Karpas-422 (cell line): Measurements from ENCODE around the gene RBMS2. TPM values are rescaled to one million over a fixed set of nuclear protein-coding genes. Genes with fewer than 3 reads are reported as not detected.

ENCODE experiments used
- DNase-seq: peaks from one replicate; pipeline ENCODE4 v3.0.0-alpha.2; 2015
- H2AFZ ChIP-seq: fragments of 200-600 bp; sonication (generic); 2 replicates; pipeline ENCODE4 v1.6.1; 2014; ENCODE audit warnings: antibody characterized with exemption, low read length, mixed read lengths
- H3K27ac ChIP-seq: fragments of 200-600 bp; sonication (generic); 2 replicates; pipeline ENCODE4 v1.5.1; 2014; ENCODE audit warnings: mild to moderate bottlenecking, low read length, moderate library complexity
- H3K27me3 ChIP-seq: fragments of 200-600 bp; sonication (generic); 2 replicates; pipeline ENCODE4 v1.6.1; 2014; ENCODE audit warnings: low read length, mixed read lengths
- H3K36me3 ChIP-seq: fragments of 200-600 bp; sonication (generic); 2 replicates; pipeline ENCODE4 v1.6.1; 2014; ENCODE audit warnings: low read length, mixed read lengths; ENCODE audit not compliant: insufficient read depth
- H3K4me1 ChIP-seq: fragments of 200-600 bp; sonication (generic); 2 replicates; pipeline ENCODE4 v1.6.1; 2014; ENCODE audit warnings: mild to moderate bottlenecking, low read length, mixed read lengths
- H3K4me2 ChIP-seq: fragments of 200-600 bp; sonication (generic); 2 replicates; pipeline ENCODE4 v1.6.1; 2014; ENCODE audit warnings: low read length, low read depth, mild to moderate bottlenecking; ENCODE audit not compliant: poor library complexity, severe bottlenecking
- H3K4me3 ChIP-seq: fragments of 200-600 bp; sonication (generic); 2 replicates; pipeline ENCODE4 v1.5.1; 2014; ENCODE audit warnings: mild to moderate bottlenecking, antibody characterized with exemption, low read length, mixed read lengths
- H3K79me2 ChIP-seq: fragments of 200-600 bp; sonication (generic); 2 replicates; pipeline ENCODE4 v1.6.1; 2014; ENCODE audit warnings: mild to moderate bottlenecking, low read length, mixed read lengths
- H3K9ac ChIP-seq: fragments of 200-600 bp; sonication (generic); 2 replicates; pipeline ENCODE4 v1.6.0; 2014; ENCODE audit warnings: low read length
- H3K9me2 ChIP-seq: fragments of 200-600 bp; sonication (generic), shearing (Covaris generic); replicated peaks from 2 replicates; pipeline ENCODE4 v1.6.0; 2014; ENCODE audit warnings: mild to moderate bottlenecking, low read length, moderate library complexity; ENCODE audit not compliant: insufficient read depth
- H3K9me3 ChIP-seq: fragments of 300-700, 200-600 bp; sonication (generic); 2 replicates; pipeline ENCODE4 v1.6.1; 2014; ENCODE audit warnings: low read length, mixed read lengths
- H4K20me1 ChIP-seq: fragments of 200-600 bp; sonication (generic); 2 replicates; pipeline ENCODE4 v1.6.1; 2014; ENCODE audit warnings: mild to moderate bottlenecking, antibody characterized with exemption, low read length, low read depth; ENCODE audit not compliant: insufficient read depth
- total RNA-seq: library from RNA; depleted of rRNA; stranded (reverse); fragments of >200 nt; shearing (Covaris generic); gene quantifications from 2 replicates; pipeline ENCODE4 v1.2.3, GENCODE V29; 2014; ENCODE audit warnings: low replicate concordance

RBMS2 gene
- total RNA-seq, 1 experiment from 2014 or later = 3.7 TPM

DNA sequence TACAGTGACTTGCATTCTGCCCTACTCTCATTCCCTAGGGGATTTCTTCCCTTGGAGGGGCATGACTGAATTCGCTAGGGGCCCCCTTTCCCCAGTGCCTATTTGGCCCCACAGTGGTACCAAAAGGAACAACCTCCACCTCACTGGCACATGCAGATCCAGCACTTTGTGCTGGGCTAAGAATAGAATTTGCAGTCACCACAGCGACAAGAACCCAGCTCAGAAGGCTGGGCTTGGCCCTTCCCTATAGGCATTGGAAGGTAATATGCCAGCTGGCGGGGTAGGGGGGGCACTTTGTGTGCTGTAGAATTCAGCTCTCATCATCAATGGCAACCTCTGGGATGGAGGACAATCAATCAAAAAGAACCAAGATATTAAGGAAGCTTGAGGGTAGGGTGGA lies 94.6 kb downstream of the RBMS2 start:
- Histone ChIP-seq H3K9me2 (no peaks in the 10 kb centered on the region), H2AFZ (no peak overlapping the region), H3K79me2 (peaks cover 48% of the 10 kb centered on the region), H3K9me3 (no peaks in the 10 kb centered on the region), H3K27me3 (no peaks in the 10 kb centered on the region), H3K36me3 (peaks cover 50% of the 10 kb centered on the region), H3K9ac (no peak overlapping the region), H4K20me1 (peaks cover 5% of the 10 kb centered on the region; the same call in 1 of the 2 replicates), H3K4me3 (no peak overlapping the region), H3K4me2 (no peak overlapping the region), H3K4me1 (no peaks in the 10 kb centered on the region; the same call in 1 of the 2 replicates), H3K27ac (no peak overlapping the region)
- no peak for DNase-seq

DNA sequence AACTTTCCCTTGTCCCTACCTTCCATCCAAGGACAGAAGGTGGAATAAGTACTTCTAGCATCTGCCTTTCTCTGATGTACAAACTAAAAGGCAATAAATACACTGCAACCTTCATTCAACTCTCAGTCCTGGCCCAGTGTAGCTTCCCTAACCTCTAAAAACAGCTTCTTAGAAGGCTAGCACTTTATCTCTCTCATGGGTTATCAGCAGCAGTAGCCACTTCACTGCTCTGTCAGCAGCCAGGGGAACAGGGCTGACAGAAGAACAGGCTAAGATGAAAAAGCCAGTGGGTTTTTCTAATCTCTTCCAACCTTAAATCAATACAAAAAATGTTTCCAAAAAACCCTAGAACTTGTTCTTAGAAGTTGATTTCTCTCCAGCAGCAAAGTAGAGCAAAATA lies 95.3 kb downstream of the RBMS2 start:
- H3K9me2 ChIP-seq = no peaks in the 10 kb centered on the region
- H3K36me3 ChIP-seq = peaks cover 44% of the 10 kb centered on the region
- H3K4me2 ChIP-seq = no peak overlapping the region
- H3K79me2 ChIP-seq = peaks cover 55% of the 10 kb centered on the region
- no peak for DNase-seq
- H3K27ac ChIP-seq = no peak overlapping the region
- H4K20me1 ChIP-seq = peaks cover 5% of the 10 kb centered on the region; the same call in 1 of the 2 replicates
- H3K9me3 ChIP-seq = no peaks in the 10 kb centered on the region
- H2AFZ ChIP-seq = no peak overlapping the region
- no peaks in the 10 kb centered on the region for H3K27me3 ChIP-seq
- no peak overlapping the region for H3K4me3 ChIP-seq
- H3K9ac ChIP-seq = no peak overlapping the region
- no peaks in the 10 kb centered on the region; the same call in 1 of the 2 replicates for H3K4me1 ChIP-seq

DNA sequence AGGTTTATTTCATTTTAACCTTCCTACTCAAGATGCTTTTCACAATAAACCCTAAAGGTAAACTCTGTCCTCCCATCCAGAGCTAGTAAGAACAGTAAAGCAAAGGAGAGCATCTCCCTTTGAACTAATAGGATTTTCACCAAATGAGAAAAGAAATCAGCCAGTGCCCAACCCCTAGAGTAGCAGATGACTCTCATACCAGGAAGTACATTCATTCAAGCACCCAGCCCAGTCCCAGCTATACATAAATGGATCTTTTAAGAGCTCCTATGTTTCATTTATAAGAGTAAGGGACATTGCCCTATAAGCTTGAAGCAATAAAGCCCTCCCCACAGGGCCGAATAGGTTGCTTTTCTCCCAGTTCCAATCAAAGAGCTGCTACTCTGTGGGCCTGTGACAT lies 100.9 kb downstream of the RBMS2 start:
- Histone ChIP-seq H3K4me1 (peaks cover 15% of the 10 kb centered on the region), H3K9me3 (no peaks in the 10 kb centered on the region), H3K4me2 (no peak overlapping the region), H2AFZ (no peak overlapping the region), H3K27ac (no peak overlapping the region), H3K36me3 (peaks cover 17% of the 10 kb centered on the region), H4K20me1 (peaks cover 8% of the 10 kb centered on the region), H3K27me3 (no peaks in the 10 kb centered on the region), H3K9ac (no peak overlapping the region), H3K4me3 (no peak overlapping the region), H3K9me2 (no peaks in the 10 kb centered on the region), H3K79me2 (peaks cover 99% of the 10 kb centered on the region)
- no peak for DNase-seq

DNA sequence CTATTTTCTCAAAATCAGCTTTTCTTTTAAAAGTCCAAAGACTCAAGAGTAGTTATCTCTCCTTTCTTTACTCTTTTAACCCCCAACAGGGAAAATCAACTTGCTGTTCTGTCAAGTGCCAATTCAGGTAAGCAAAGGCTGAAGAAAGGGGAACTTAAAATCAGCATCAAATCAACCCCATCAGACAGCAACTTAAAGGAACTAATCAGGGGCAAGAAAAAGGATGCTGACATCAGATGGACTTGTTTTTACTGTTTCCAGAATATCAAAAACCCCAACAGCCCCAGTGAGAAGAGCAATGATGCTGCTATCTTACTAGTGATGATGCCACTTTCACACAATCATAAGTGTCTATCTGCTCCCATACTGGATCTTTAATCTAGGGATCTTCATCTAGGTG lies 105.1 kb downstream of the RBMS2 start:
- H3K9ac ChIP-seq = no peak overlapping the region
- H3K27ac ChIP-seq = no peak overlapping the region
- no peaks in the 10 kb centered on the region for H3K9me2 ChIP-seq
- no peak overlapping the region for H2AFZ ChIP-seq
- DNase-seq = no peak
- peaks cover 7% of the 10 kb centered on the region; the same call in 1 of the 2 replicates for H3K36me3 ChIP-seq
- H3K4me3 ChIP-seq = no peak overlapping the region
- H3K27me3 ChIP-seq = no peaks in the 10 kb centered on the region
- H3K9me3 ChIP-seq = no peaks in the 10 kb centered on the region
- peaks cover 84% of the 10 kb centered on the region for H3K79me2 ChIP-seq
- H4K20me1 ChIP-seq = peaks cover 16% of the 10 kb centered on the region
- H3K4me1 ChIP-seq = peaks cover 38% of the 10 kb centered on the region
- no peak overlapping the region for H3K4me2 ChIP-seq

DNA sequence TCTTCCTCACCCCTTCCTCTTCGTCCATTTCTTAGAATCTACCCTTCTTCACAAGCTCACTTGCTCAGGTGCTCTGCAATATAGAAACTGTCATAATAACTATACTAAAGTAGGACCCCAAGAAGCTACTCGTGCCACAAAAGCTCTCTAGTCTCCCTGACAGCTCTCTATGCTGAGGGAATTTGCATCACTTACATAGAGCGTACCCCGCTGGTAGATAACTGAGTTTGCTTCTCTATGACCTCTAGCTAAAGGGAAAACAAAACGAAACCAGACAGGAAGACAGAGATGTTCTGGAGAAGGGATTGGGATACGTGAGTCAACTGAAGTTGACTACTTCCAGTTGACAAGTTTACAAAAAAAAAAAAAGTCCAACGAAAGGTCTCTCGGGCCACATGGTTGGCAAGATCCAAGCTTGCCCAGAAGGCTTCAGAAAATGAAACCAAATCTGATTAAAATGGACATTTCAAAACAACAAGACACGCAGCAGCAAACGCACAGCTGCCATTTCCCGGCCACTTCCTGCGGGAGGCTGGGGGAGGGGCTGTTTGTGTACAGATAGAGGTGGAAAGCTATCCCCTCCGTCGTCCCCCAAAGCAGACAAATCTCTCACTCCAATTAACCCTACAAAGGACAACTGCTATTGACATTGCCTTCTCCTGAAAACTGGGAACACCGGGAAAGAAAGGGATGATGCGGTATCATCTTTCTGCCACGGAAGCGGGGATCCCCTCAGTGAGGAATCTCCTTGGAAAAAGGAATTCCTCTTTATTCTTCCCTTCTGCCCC lies 107.2 kb downstream of the RBMS2 start:
- Histone ChIP-seq H3K9me2 (no peaks in the 10 kb centered on the region), H3K36me3 (peaks cover 7% of the 10 kb centered on the region; the same call in 1 of the 2 replicates), H3K79me2 (peaks cover 62% of the 10 kb centered on the region), H3K4me3 (peak overlapping the region; percentile 99), H3K27ac (peak overlapping the region; percentile 76), H3K9ac (peak overlapping the region; percentile 99), H3K27me3 (no peaks in the 10 kb centered on the region), H3K9me3 (no peaks in the 10 kb centered on the region), H3K4me2 (peak overlapping the region; percentile 93), H3K4me1 (peaks cover 60% of the 10 kb centered on the region), H2AFZ (no peak overlapping the region), H4K20me1 (peaks cover 8% of the 10 kb centered on the region; the same call in 1 of the 2 replicates)
- DNase-seq = peak; percentile 69

DNA sequence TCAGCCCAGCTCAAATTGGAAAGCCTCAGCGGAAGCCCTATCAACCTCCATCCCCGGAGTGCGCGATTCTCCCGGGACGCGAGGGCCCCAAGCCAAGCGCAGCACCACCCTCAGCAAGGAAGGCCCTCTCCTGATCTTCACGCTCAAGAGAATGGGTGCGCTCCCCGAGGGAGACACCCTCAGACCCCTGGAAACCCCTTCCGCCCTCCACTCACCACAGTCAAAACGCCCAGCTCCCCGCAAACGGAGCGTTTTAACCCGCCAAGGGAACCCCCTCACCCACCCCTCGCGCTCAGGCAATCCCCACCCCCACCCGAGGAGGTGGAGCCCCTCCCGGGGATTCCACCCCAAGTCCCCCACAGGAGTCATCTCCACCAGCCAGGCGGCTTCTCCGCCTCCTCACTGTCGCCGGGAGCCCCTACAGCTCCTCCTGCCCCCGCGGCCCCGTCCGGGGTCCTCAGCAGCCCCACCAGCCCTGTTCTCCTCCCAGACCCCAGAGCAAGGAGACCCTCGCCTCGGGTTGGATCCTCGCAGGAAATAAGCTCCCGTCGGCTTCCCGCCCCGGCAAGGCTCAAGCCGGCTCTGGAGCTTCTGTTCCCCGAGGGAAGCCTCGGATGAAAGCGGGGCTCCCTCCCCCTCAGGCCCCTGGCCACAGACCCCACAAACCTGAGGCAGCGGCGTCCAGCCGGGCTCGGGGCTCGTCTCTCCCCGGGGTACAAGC lies 108.0 kb downstream of the RBMS2 start:
- peak overlapping the region; percentile 99 for H3K4me3 ChIP-seq
- H3K9me3 ChIP-seq = no peaks in the 10 kb centered on the region
- H2AFZ ChIP-seq = peak overlapping the region; percentile 53; the same call in 1 of the 2 replicates
- no peaks in the 10 kb centered on the region for H3K9me2 ChIP-seq
- H4K20me1 ChIP-seq = peaks cover 8% of the 10 kb centered on the region; the same call in 1 of the 2 replicates
- peak overlapping the region; percentile 76 for H3K27ac ChIP-seq
- peaks cover 7% of the 10 kb centered on the region; the same call in 1 of the 2 replicates for H3K36me3 ChIP-seq
- H3K4me2 ChIP-seq = peak overlapping the region; percentile 93
- H3K27me3 ChIP-seq = no peaks in the 10 kb centered on the region
- peak overlapping the region; percentile 99 for H3K9ac ChIP-seq
- DNase-seq = peak; percentile 65
- H3K4me1 ChIP-seq = peaks cover 67% of the 10 kb centered on the region
- peaks cover 55% of the 10 kb centered on the region for H3K79me2 ChIP-seq

DNA sequence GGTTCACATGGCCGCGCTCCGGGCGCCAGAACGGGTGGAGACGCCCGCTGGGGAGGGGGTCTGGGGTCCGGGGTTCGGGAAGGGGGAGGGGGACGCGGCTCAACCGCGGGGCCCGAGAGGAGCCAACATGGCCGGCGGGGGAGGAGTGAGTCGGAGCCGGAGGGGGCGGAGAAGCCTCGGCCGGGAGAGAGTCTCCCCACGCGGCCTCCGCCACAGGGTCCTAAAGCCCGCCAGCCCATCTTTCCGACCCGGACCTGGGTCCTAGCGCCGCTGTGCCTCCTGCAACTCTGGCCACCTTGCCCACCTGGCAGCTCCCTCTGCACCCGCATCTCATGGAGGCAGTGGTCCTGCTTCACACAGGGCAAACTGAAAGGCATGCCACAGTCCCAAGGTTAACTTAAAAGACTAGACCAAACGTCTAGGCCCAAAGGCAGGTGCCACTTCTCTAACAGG lies 108.6 kb downstream of the RBMS2 start, which contains the start of gene BAZ2A:
BAZ2A (minus strand) TSS at position 147 of the 453 bp plus-strand sequence. CDS start 12,796 bp downstream, outside the sequence.
- Histone ChIP-seq H4K20me1 (peaks cover 8% of the 10 kb centered on the region; the same call in 1 of the 2 replicates), H2AFZ (peak within 1 kb of the TSS; percentile 53; the same call in 1 of the 2 replicates), H3K4me3 (peak within 1 kb of the TSS; percentile 99), H3K79me2 (peaks cover 49% of the 10 kb centered on the region), H3K9ac (peak within 1 kb of the TSS; percentile 99), H3K27me3 (no peaks in the 10 kb centered on the region), H3K4me2 (peak within 1 kb of the TSS; percentile 93), H3K4me1 (peaks cover 69% of the 10 kb centered on the region), H3K27ac (peak within 1 kb of the TSS; percentile 76), H3K36me3 (peaks cover 7% of the 10 kb centered on the region; the same call in 1 of the 2 replicates), H3K9me3 (no peaks in the 10 kb centered on the region), H3K9me2 (no peaks in the 10 kb centered on the region)
- DNase-seq = peak; percentile 95
